OCI-LY7 (cell line): ENCODE measurements around the gene ATP2C2. TPM values are rescaled to one million over a fixed set of nuclear protein-coding genes. Genes with fewer than 3 reads are reported as not detected.

Experiments
- BruUV-seq: library from RNA; stranded (reverse); fragments of 400-500 nt; replicated peaks from 2 replicates; lab custom pipeline; 2021; lab: Mats Ljungman, UMichigan
- CTCF ChIA-PET: fragments of 300-600 bp; sonication (Branson Sonifier 250); formaldehyde crosslinking; loops from one replicate; lab custom pipeline; 2022; ENCODE audit warnings: antibody characterized with exemption; ENCODE audit not compliant: unreplicated experiment; lab: Charles Lee
- POLR2A ChIA-PET: fragments of 300-600 bp; sonication (Branson Sonifier 250); formaldehyde crosslinking; loops from one replicate; lab custom pipeline; 2022; ENCODE audit warnings: antibody characterized with exemption; lab: Charles Lee
- DNase-seq: peaks from one replicate; pipeline ENCODE4 v3.0.0-alpha.2; 2015; ENCODE audit warnings: low spot score
- H2AFZ ChIP-seq: fragments of 200-600 bp; sonication (generic), shearing (Covaris generic); 2 replicates; pipeline ENCODE4 v1.6.1; 2014; ENCODE audit warnings: mild to moderate bottlenecking, antibody characterized with exemption, low read length, moderate library complexity
- H3K27ac ChIP-seq: fragments of 200-600 bp; sonication (generic); 2 replicates; pipeline ENCODE4 v1.5.1; 2014; ENCODE audit warnings: mixed run types, low read depth, mild to moderate bottlenecking, moderate library complexity, low read length, inconsistent platforms; ENCODE audit not compliant: poor library complexity, severe bottlenecking
- H3K36me3 ChIP-seq: fragments of 200-600 bp; sonication (generic); 2 replicates; pipeline ENCODE4 v1.6.1; 2014; ENCODE audit warnings: mild to moderate bottlenecking, antibody characterized with exemption, low read length, moderate library complexity, mixed read lengths; ENCODE audit not compliant: insufficient read depth
- H3K4me1 ChIP-seq: fragments of 200-600 bp; sonication (generic); 2 replicates; pipeline ENCODE4 v1.5.1; 2014; ENCODE audit warnings: mild to moderate bottlenecking, low read length; ENCODE audit not compliant: insufficient read depth, poor library complexity, severe bottlenecking
- H3K4me2 ChIP-seq: fragments of 200-600 bp; sonication (generic); 2 replicates; pipeline ENCODE4 v1.6.1; 2014; ENCODE audit warnings: mild to moderate bottlenecking, low read length
- H3K4me3 ChIP-seq: fragments of 200-600 bp; sonication (generic); 2 replicates; pipeline ENCODE4 v1.5.1; 2014; ENCODE audit warnings: mild to moderate bottlenecking, low read depth, low read length; ENCODE audit not compliant: poor library complexity, severe bottlenecking
- H3K79me2 ChIP-seq: fragments of 200-600 bp; sonication (generic); 2 replicates; pipeline ENCODE4 v1.6.1; 2016; ENCODE audit warnings: low read depth, mild to moderate bottlenecking, low read length, moderate library complexity, mixed read lengths; ENCODE audit not compliant: insufficient read depth
- H3K9me2 ChIP-seq: fragments of 200-600 bp; sonication (generic); 2 replicates; pipeline ENCODE4 v1.6.1; 2016; ENCODE audit warnings: mild to moderate bottlenecking, low read length, mixed read lengths; ENCODE audit not compliant: insufficient read depth
- H3K9me3 ChIP-seq: fragments of 200-600 bp; sonication (generic); 2 replicates; pipeline ENCODE4 v1.6.1; 2014; ENCODE audit warnings: mild to moderate bottlenecking, mixed run types, low read length, mixed read lengths
- H4K20me1 ChIP-seq: fragments of 200-600 bp; sonication (generic); 2 replicates; pipeline ENCODE4 v1.6.1; 2014; ENCODE audit warnings: mild to moderate bottlenecking, antibody characterized with exemption, low read length, moderate library complexity, mixed read lengths; ENCODE audit not compliant: insufficient read depth
- CTCF ChIP-seq: fragments of 200-600 bp; sonication (generic); conservative IDR thresholded peaks from 2 replicates; pipeline ENCODE4 v1.5.1; 2014; ENCODE audit warnings: mild to moderate bottlenecking, antibody characterized with exemption, low read length, moderate library complexity, mixed read lengths
- EZH2phosphoT487 ChIP-seq: fragments of 200-600 bp; sonication (generic); IDR thresholded peaks from 2 replicates; pipeline ENCODE4 v1.6.1; 2018; ENCODE audit warnings: low read depth, borderline replicate concordance, mild to moderate bottlenecking, mixed run types, antibody characterized with exemption, low read length, moderate library complexity, mixed read lengths
- intact Hi-C: fragments of 100-400 bp; cut with micrococcal nuclease; formaldehyde crosslinking; loops from one replicate; pipeline ENCODE4 v1.10.0; 2022; ENCODE audit not compliant: unreplicated experiment
- total RNA-seq, 2 experiments: library from RNA; depleted of rRNA in 1 of 2; stranded (reverse); fragments of >200 nt in 1 of 2; shearing (Covaris generic) in 1 of 2; gene quantifications; 2 replicates each; pipeline ENCODE4 v1.2.3, GENCODE V29; 2014 to 2022

The ATP2C2 gene
- total RNA-seq, 2 experiments from 2014 or later, result 0.66 TPM; not detected in 1

GRCh38 chr16:84350685-84351400, 17.5 kb upstream of the ATP2C2 start:
- H3K4me1 ChIP-seq, result no peaks in the 10 kb centered on the region
- no peak overlapping the region for H3K4me3 ChIP-seq
- BruUV-seq, result no TSS peak
- H3K9me2 ChIP-seq, result no peaks in the 10 kb centered on the region
- ChIA-PET CTCF (interaction anchor here (0.6 kb wide), 1 partner anchor 45 kb away, joined by 4 read pairs; no protein-coding TSS in a partner anchor), POLR2A (no interaction called here)
- H3K36me3 ChIP-seq, result no peaks in the 10 kb centered on the region
- DNase-seq, result no peak
- H3K9me3 ChIP-seq, result no peaks in the 10 kb centered on the region
- H4K20me1 ChIP-seq, result no peaks in the 10 kb centered on the region
- intact Hi-C loops, result no loop called here
- no peak overlapping the region for H3K4me2 ChIP-seq
- H3K79me2 ChIP-seq, result no peaks in the 10 kb centered on the region
- no peak overlapping the region for H2AFZ ChIP-seq
- TF ChIP-seq EZH2phosphoT487 (no peak), CTCF (no peak)
- no peak overlapping the region for H3K27ac ChIP-seq

DNA sequence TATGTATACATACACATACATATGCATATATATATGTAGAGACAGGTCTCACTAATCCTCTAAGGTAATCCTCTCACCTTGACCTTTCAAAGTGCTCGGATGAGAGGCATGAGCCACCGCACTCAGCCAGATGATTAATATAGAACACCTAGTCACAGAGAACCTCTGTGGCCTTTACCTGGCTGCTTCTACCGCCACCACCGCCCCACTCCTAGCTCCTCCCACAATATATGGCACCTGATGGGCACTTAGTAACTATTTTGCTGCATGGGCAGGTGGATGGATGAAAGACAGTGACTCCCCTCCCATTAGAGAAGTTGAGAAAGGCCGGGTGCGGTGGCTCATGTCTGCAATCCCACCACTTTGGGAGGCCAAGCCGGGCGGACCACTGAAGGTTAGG, 16.7 kb upstream of the ATP2C2 start:
- Histone ChIP-seq H3K4me2 (no peak overlapping the region), H3K79me2 (no peaks in the 10 kb centered on the region), H3K9me2 (no peaks in the 10 kb centered on the region), H3K9me3 (no peaks in the 10 kb centered on the region), H3K4me1 (no peaks in the 10 kb centered on the region), H4K20me1 (no peaks in the 10 kb centered on the region), H2AFZ (no peak overlapping the region), H3K27ac (no peak overlapping the region), H3K4me3 (no peak overlapping the region), H3K36me3 (no peaks in the 10 kb centered on the region)
- ChIA-PET CTCF (no interaction called here), POLR2A (no interaction called here)
- no TSS peak for BruUV-seq
- TF ChIP-seq EZH2phosphoT487, result no peak
- no peak for TF ChIP-seq CTCF
- intact Hi-C loops, result no loop called here
- DNase-seq, result no peak

DNA sequence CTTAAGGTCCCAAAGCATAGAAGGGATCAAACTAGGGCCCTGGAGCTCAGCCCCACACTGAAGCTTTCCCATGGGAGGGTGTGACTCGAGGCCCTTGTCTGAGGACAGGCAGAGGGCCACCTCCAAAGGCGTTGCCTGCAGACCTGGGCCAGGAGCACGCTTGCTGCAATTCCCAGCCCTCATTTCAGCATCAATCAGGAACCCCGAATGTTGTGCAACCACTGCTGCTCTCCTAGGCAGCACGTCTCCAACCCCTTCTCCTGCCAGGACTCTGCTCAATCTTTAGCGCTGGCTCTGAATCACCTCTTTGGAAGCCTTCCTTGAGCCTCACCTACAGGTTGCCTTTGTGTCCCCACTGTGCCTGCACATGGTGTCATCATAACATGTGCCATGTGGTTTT, 14.0 kb upstream of the ATP2C2 start:
- TF ChIP-seq EZH2phosphoT487, result no peak
- TF ChIP-seq CTCF, result no peak
- BruUV-seq, result no TSS peak
- Histone ChIP-seq H3K4me2 (no peak overlapping the region), H3K9me2 (no peaks in the 10 kb centered on the region), H3K36me3 (no peaks in the 10 kb centered on the region), H3K79me2 (no peaks in the 10 kb centered on the region), H3K27ac (no peak overlapping the region), H3K4me1 (no peaks in the 10 kb centered on the region), H3K9me3 (no peaks in the 10 kb centered on the region), H3K4me3 (no peak overlapping the region), H4K20me1 (no peaks in the 10 kb centered on the region), H2AFZ (no peak overlapping the region)
- intact Hi-C loops, result no loop called here
- POLR2A ChIA-PET, result no interaction called here
- no peak for DNase-seq
- CTCF ChIA-PET, result interaction anchor here (0.6 kb wide), 1 partner anchor 208 kb away, joined by 3 read pairs; no protein-coding TSS in a partner anchor
